HCT116 (cell line): ENCODE data around the gene UGT1A9. TPM values are rescaled to one million over a fixed set of nuclear protein-coding genes. Genes with fewer than 3 reads are reported as not detected.

Experiments used
- ATAC-seq: fragments of 200-7000 bp; cut with Tn5 transposase; 2 replicates; pipeline ENCODE4 v1.9.1; 2020; ENCODE audit warnings: mild to moderate bottlenecking, moderate library complexity
- BruUV-seq: library from RNA; stranded (reverse); fragments of 400-500 nt; replicated peaks from 2 replicates; lab custom pipeline; 2021; lab: Mats Ljungman, UMichigan
- CTCF ChIA-PET: fragments of 300-600 bp; sonication (Branson Sonifier 250); formaldehyde crosslinking; loops from one replicate; lab custom pipeline; 2021; ENCODE audit warnings: antibody characterized with exemption; lab: Charles Lee
- POLR2A ChIA-PET: fragments of 300-600, 350-600 bp; sonication (Branson Sonifier 250); formaldehyde crosslinking; loops from one replicate; lab custom pipeline; 2021; ENCODE audit warnings: antibody characterized with exemption; lab: Charles Lee
- RAD21 ChIA-PET, 2 experiments: fragments of 300-600 bp; sonication (Branson Sonifier 250); formaldehyde crosslinking; loops; one replicate each; lab custom pipeline; 2023; ENCODE audit warnings: low total read pairs in 2 of 2; ENCODE audit not compliant: uncharacterized antibody in 2 of 2, unreplicated experiment in 2 of 2, low non-redundant PET in 1 of 2; lab: Charles Lee
- DNase-seq: peaks from one replicate; pipeline ENCODE4 v3.0.0-alpha.2; 2010; ENCODE audit warnings: low read depth, low spot score
- H2AFZ ChIP-seq: fragments of 200-600 bp; shearing (Covaris generic), sonication (generic); 2 replicates; pipeline ENCODE4 v1.6.1; 2017; ENCODE audit warnings: low read depth, mixed run types, mixed read lengths, antibody characterized with exemption, low read length; ENCODE audit not compliant: poor library complexity, severe bottlenecking
- H3K27ac ChIP-seq: 2 replicates; pipeline ENCODE4 v1.5.1; 2012; ENCODE audit warnings: low read depth, low read length
- H3K27me3 ChIP-seq: fragments of 200-600 bp; sonication (generic); 2 replicates; pipeline ENCODE4 v1.6.1; 2016; ENCODE audit warnings: mixed run types, low read length, mixed read lengths; ENCODE audit not compliant: insufficient read depth
- H3K36me3 ChIP-seq, 2 experiments: fragments of 200-500 bp in 1 of 2; fragments of 200-600 bp in 1 of 2; sonication (Bioruptor generic) in 1 of 2; sonication (generic) in 1 of 2; 2 replicates each; pipeline versions ENCODE4 v1.5.1 to v1.6.1; 2014 to 2016; ENCODE audit warnings: low read length in 2 of 2, inconsistent platforms in 1 of 2, mixed read lengths in 1 of 2, mixed run types in 1 of 2; ENCODE audit not compliant: insufficient read depth in 2 of 2, control insufficient read depth in 1 of 2
- H3K4me1 ChIP-seq, 2 experiments: fragments of 200-600 bp in 1 of 2; sonication (generic) in 1 of 2; 2 replicates each; pipeline versions ENCODE4 v1.5.1 to v1.6.1; 2012 to 2017; ENCODE audit warnings: low read length in 2 of 2, inconsistent platforms in 1 of 2, mild to moderate bottlenecking in 1 of 2, mixed read lengths in 1 of 2, mixed run types in 1 of 2, moderate library complexity in 1 of 2; ENCODE audit not compliant: insufficient read depth in 2 of 2, control insufficient read depth in 1 of 2
- H3K4me2 ChIP-seq: fragments of 200-600 bp; sonication (generic); 2 replicates; pipeline ENCODE4 v1.6.1; 2017; ENCODE audit warnings: mixed run types, low read length, mixed read lengths
- H3K4me3 ChIP-seq, 2 experiments: fragments of 200-600 bp in 1 of 2; sonication (generic) in 1 of 2; replicated peaks in 1 of 2; 2 replicates each; pipeline ENCODE4 v1.5.1; 2011 to 2016; ENCODE audit warnings: low read length in 2 of 2, control low read depth in 1 of 2, low read depth in 1 of 2, mild to moderate bottlenecking in 1 of 2, mixed read lengths in 1 of 2, mixed run types in 1 of 2
- H3K79me2 ChIP-seq: fragments of 200-600 bp; sonication (generic); 2 replicates; pipeline ENCODE4 v1.6.1; 2017; ENCODE audit warnings: mild to moderate bottlenecking, mixed run types, low read length, moderate library complexity, mixed read lengths; ENCODE audit not compliant: insufficient read depth
- H3K9ac ChIP-seq: fragments of 200-600 bp; sonication (generic); 2 replicates; pipeline ENCODE4 v1.6.1; 2016; ENCODE audit warnings: low read length, mixed read lengths
- H3K9me2 ChIP-seq: fragments of 200-600 bp; sonication (generic), shearing (Covaris generic); 2 replicates; pipeline ENCODE4 v1.6.1; 2017; ENCODE audit warnings: mixed run types, mild to moderate bottlenecking, moderate library complexity; ENCODE audit not compliant: insufficient read depth
- H3K9me3 ChIP-seq, 2 experiments: fragments of 200-500 bp in 1 of 2; fragments of 200-600 bp in 1 of 2; sonication (Bioruptor generic) in 1 of 2; sonication (generic) in 1 of 2; 2 replicates each; pipeline ENCODE4 v1.6.1; 2014 to 2017; ENCODE audit warnings: low read length in 2 of 2, mixed read lengths in 2 of 2, inconsistent platforms in 1 of 2, low read depth in 1 of 2, mild to moderate bottlenecking in 1 of 2, mixed run types in 1 of 2, moderate library complexity in 1 of 2; ENCODE audit not compliant: control insufficient read depth in 1 of 2, insufficient read depth in 1 of 2
- H4K20me1 ChIP-seq: fragments of 200-600 bp; sonication (generic), shearing (Covaris generic); 2 replicates; pipeline ENCODE4 v1.6.1; 2017; ENCODE audit warnings: mixed run types, mild to moderate bottlenecking, moderate library complexity; ENCODE audit not compliant: insufficient read depth
- CBX3 ChIP-seq: IDR thresholded peaks from 2 replicates; pipeline ENCODE4 v1.6.1; 2012; ENCODE audit warnings: low read depth
- CEBPB ChIP-seq: IDR thresholded peaks from 2 replicates; pipeline ENCODE4 v1.6.1; 2012; ENCODE audit warnings: low read depth
- CTCF ChIP-seq, 3 experiments: fragments of 200-600 bp in 1 of 3; sonication (generic) in 1 of 3; IDR thresholded peaks in 2 of 3; conservative IDR thresholded peaks in 1 of 3; 2 replicates each; pipeline ENCODE4 v1.5.1; 2012 to 2017; ENCODE audit warnings: low read depth in 2 of 3, low read length in 2 of 3, antibody characterized with exemption in 1 of 3, borderline replicate concordance in 1 of 3, control low read depth in 1 of 3, mild to moderate bottlenecking in 1 of 3, mixed read lengths in 1 of 3, mixed run types in 1 of 3, moderate library complexity in 1 of 3; ENCODE audit not compliant: insufficient read depth in 1 of 3
- EGR1 ChIP-seq: IDR thresholded peaks from 2 replicates; pipeline ENCODE4 v1.6.1; 2012; ENCODE audit warnings: low read depth
- ELF1 ChIP-seq: IDR thresholded peaks from 2 replicates; pipeline ENCODE4 v1.6.1; 2012; ENCODE audit warnings: low read depth, borderline replicate concordance
- EZH2phosphoT487 ChIP-seq: fragments of 200-600 bp; IDR thresholded peaks from 2 replicates; pipeline ENCODE4 v1.6.1; 2018; ENCODE audit warnings: antibody characterized with exemption, borderline replicate concordance
- FOSL1 ChIP-seq: IDR thresholded peaks from 2 replicates; pipeline ENCODE4 v1.6.1; 2012; ENCODE audit warnings: low read depth
- MAX ChIP-seq: IDR thresholded peaks from 2 replicates; pipeline ENCODE4 v1.6.1; 2012
- POLR2A ChIP-seq: IDR thresholded peaks from 2 replicates; pipeline ENCODE4 v1.7.0; 2011; ENCODE audit warnings: borderline replicate concordance; ENCODE audit not compliant: insufficient read depth, insufficient read length; ENCODE audit errors: extremely low read depth
- POLR2AphosphoS5 ChIP-seq: IDR thresholded peaks from 2 replicates; pipeline ENCODE4 v1.6.1; 2011; ENCODE audit warnings: mild to moderate bottlenecking, low read depth, low read length, moderate library complexity
- REST ChIP-seq: IDR thresholded peaks from 2 replicates; pipeline ENCODE4 v1.6.1; 2012; ENCODE audit warnings: low read depth
- SIN3A ChIP-seq: IDR thresholded peaks from 2 replicates; pipeline ENCODE4 v1.6.1; 2012; ENCODE audit warnings: low read depth
- SP1 ChIP-seq: IDR thresholded peaks from 2 replicates; pipeline ENCODE4 v1.6.1; 2012; ENCODE audit warnings: low read depth
- SRF ChIP-seq: IDR thresholded peaks from 2 replicates; pipeline ENCODE4 v1.6.1; 2012; ENCODE audit warnings: low read depth
- TCF7L2 ChIP-seq: IDR thresholded peaks from 2 replicates; pipeline ENCODE4 v1.7.0; 2011; ENCODE audit warnings: borderline replicate concordance, inconsistent platforms; ENCODE audit not compliant: insufficient read depth, insufficient read length; ENCODE audit errors: extremely low read depth
- ZBTB33 ChIP-seq: IDR thresholded peaks from 2 replicates; pipeline ENCODE4 v1.6.1; 2011; ENCODE audit warnings: mild to moderate bottlenecking, low read length, moderate library complexity; ENCODE audit not compliant: insufficient replicate concordance; ENCODE audit errors: extremely low read depth
- ZFX ChIP-seq: fragments of 450-650 bp; IDR thresholded peaks from 2 replicates; pipeline ENCODE4 v1.6.1; 2017
- ZNF274 ChIP-seq: fragments of 200-500 bp; sonication (Bioruptor generic); IDR thresholded peaks from 2 replicates; pipeline ENCODE4 v1.6.1; 2014; ENCODE audit warnings: mild to moderate bottlenecking, low read depth, low read length, inconsistent platforms
- intact Hi-C: fragments of 100-400 bp; cut with micrococcal nuclease; formaldehyde crosslinking; loops from 2 replicates; pipeline ENCODE4 v1.10.0; 2022
- total RNA-seq: library from RNA; stranded (reverse); gene quantifications from one replicate; pipeline ENCODE4 v1.2.1, GENCODE V29; 2021; ENCODE audit not compliant: unreplicated experiment
- TF ChIP-seq, protein P1 (sequence below): IDR thresholded peaks from 2 replicates; pipeline ENCODE4 v1.6.1; 2012

UGT1A9 gene
- total RNA-seq, 1 experiment from 2014 or later = not detected

DNA sequence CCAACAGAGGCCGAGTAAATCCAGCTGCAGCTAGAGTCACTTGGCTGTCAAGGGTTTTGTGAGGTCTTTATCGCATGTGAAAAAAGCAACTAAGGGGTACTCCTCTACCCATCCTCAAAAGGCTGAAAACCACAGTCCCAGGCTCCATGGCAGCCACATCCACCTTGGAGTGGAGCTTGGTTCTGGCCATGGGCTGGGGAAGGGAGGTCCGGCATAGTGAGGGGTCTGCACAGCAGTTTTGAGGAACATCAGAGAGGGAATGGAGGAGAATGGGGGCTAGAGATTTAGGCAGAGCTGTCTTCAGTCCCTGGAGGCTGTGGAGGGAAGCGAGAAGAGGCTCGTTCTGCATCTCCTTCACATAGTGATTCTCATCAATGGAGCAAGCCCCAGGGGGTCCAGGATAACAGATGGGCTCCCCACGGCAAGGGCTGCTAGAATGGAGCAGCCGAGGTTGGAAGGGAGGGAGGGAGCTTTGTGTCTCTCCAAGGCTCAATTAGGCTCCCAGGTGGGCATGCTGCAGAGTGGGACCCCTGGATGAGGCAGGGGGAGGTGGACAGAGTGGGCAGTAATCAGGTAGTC lies 127.5 kb downstream of the UGT1A9 start:
- no TSS peak for BruUV-seq
- no peak for ATAC-seq
- DNase-seq = no peak
- H3K9ac ChIP-seq = no peak overlapping the region
- H3K4me1 ChIP-seq = peaks cover 5 to 9% of the 10 kb centered on the region in 2 experiments; a peak in 3 of 4 replicates
- intact Hi-C loops = no loop called here
- H3K9me3 ChIP-seq = no peaks in the 10 kb centered on the region
- H3K79me2 ChIP-seq = no peaks in the 10 kb centered on the region
- H3K4me3 ChIP-seq = no peak overlapping the region
- H3K36me3 ChIP-seq = no peaks in the 10 kb centered on the region
- no peak overlapping the region for H3K4me2 ChIP-seq
- no peak overlapping the region for H3K27ac ChIP-seq
- H3K27me3 ChIP-seq = no peaks in the 10 kb centered on the region
- RAD21 ChIA-PET = no interaction called here
- no peaks in the 10 kb centered on the region for H4K20me1 ChIP-seq
- CTCF ChIA-PET = no interaction called here
- no peak for TF ChIP-seq MAX
- TF ChIP-seq SIN3A = no peak
- TF ChIP-seq CTCF (IDR thresholded peaks at IDR 0.05 in 2 of 3, conservative IDR thresholded peaks at IDR 0.05 in 1 of 3; ENCODE audit: borderline replicate concordance in 1 of 3, insufficient read depth in 1 of 3, low read depth in 2 of 3, low read length in 2 of 3) = no peak
- no peak for TF ChIP-seq FOSL1
- TF ChIP-seq SRF = no peak
- no peak for TF ChIP-seq ZNF274
- no peak for TF ChIP-seq CBX3
- no peak for TF ChIP-seq CEBPB
- TF ChIP-seq SP1 = no peak
- TF ChIP-seq, protein P1, sequence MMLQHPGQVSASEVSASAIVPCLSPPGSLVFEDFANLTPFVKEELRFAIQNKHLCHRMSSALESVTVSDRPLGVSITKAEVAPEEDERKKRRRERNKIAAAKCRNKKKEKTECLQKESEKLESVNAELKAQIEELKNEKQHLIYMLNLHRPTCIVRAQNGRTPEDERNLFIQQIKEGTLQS = no peak
- no peak for TF ChIP-seq REST
- no peak for TF ChIP-seq TCF7L2
- no peak for TF ChIP-seq POLR2A
- TF ChIP-seq EGR1 = no peak
- no peak for TF ChIP-seq ELF1
- no peak for TF ChIP-seq ZFX
- no peak for TF ChIP-seq POLR2AphosphoS5
- TF ChIP-seq ZBTB33 = no peak
- TF ChIP-seq EZH2phosphoT487 = no peak
- no peaks in the 10 kb centered on the region for H3K9me2 ChIP-seq
- POLR2A ChIA-PET = no interaction called here
- H2AFZ ChIP-seq = no peak overlapping the region
